ENCODE measurements around the gene RHCG. TPM values are rescaled to one million over a fixed set of nuclear protein-coding genes. Genes with fewer than 3 reads are reported as not detected.

The RHCG gene
- total and polyA plus RNA-seq, 2 donors (not counting 1 experiment from before 2014, with no cell fraction given): under 0.01 TPM; not detected in 1

DNA sequence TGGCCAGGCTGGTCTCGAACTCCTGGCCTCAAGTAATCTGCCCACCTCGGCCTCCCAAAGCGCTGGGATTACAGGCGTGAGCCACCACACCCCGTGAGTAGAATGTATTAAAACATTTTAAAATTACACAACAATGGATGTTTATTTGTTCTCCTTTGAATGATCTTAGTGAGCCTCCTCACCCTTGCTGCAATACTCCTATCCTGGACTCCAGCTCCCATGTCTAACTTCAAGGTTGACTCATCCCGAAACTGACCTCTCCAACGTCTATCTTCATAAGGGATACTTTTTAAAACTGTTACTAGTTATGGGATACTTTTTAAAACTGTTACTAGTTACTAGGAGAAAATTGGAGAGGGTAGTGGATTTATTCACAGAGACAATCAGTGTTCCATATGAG, 17.8 kb upstream of the RHCG start:
- Histone ChIP-seq H3K4me3 (replicated peaks in 1 of 4; ENCODE audit: control extremely low read depth in 1 of 4, insufficient read depth in 1 of 4, low read depth in 3 of 4, low read length in 4 of 4) (no peak overlapping the region), H3K4me2 (ENCODE audit: extremely low read depth, insufficient read depth, low read length) (no peak overlapping the region), H4K20me1 (ENCODE audit: control insufficient read depth, extremely low read depth, insufficient read depth, low read length) (no peaks in the 10 kb centered on the region), H3K9me3 (ENCODE audit: control insufficient read depth, insufficient read depth, low read depth, low read length) (no peaks in the 10 kb centered on the region), H3K9ac (ENCODE audit: insufficient read depth, low read length) (no peak overlapping the region), H3K4me1 (ENCODE audit: control insufficient read depth, extremely low read depth, insufficient read depth, low read length) (no peaks in the 10 kb centered on the region), H3K79me2 (ENCODE audit: control insufficient read depth, insufficient read depth, low read length) (no peaks in the 10 kb centered on the region), H3K36me3 (ENCODE audit: control insufficient read depth, insufficient read depth, low read length) (no peaks in the 10 kb centered on the region), H3K27me3 (ENCODE audit: control insufficient read depth, insufficient read depth, low read length) (peaks cover 16% of the 10 kb centered on the region), H2AFZ (ENCODE audit: low read length) (no peak overlapping the region), H3K27ac (ENCODE audit: insufficient read depth, low read length) (no peak overlapping the region)
- no peak for DNase-seq (ENCODE audit: low read depth in 2 of 2)
- TF ChIP-seq EZH2 (IDR thresholded peaks at IDR 0.05; ENCODE audit: low read length, missing control alignments): no peak
- TF ChIP-seq, protein P1, sequence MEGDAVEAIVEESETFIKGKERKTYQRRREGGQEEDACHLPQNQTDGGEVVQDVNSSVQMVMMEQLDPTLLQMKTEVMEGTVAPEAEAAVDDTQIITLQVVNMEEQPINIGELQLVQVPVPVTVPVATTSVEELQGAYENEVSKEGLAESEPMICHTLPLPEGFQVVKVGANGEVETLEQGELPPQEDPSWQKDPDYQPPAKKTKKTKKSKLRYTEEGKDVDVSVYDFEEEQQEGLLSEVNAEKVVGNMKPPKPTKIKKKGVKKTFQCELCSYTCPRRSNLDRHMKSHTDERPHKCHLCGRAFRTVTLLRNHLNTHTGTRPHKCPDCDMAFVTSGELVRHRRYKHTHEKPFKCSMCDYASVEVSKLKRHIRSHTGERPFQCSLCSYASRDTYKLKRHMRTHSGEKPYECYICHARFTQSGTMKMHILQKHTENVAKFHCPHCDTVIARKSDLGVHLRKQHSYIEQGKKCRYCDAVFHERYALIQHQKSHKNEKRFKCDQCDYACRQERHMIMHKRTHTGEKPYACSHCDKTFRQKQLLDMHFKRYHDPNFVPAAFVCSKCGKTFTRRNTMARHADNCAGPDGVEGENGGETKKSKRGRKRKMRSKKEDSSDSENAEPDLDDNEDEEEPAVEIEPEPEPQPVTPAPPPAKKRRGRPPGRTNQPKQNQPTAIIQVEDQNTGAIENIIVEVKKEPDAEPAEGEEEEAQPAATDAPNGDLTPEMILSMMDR (conservative IDR thresholded peaks at IDR 0.05 in 1 of 2, IDR thresholded peaks at IDR 0.05 in 1 of 2; ENCODE audit: low read depth in 1 of 2, low read length in 2 of 2): no peak

GRCh38 chr15:89513284-89513683, 16.9 kb upstream of the RHCG start:
- Histone ChIP-seq H3K4me3 (replicated peaks in 1 of 4; ENCODE audit: control extremely low read depth in 1 of 4, insufficient read depth in 1 of 4, low read depth in 3 of 4, low read length in 4 of 4) (no peak overlapping the region), H3K27ac (ENCODE audit: insufficient read depth, low read length) (no peak overlapping the region)

DNA sequence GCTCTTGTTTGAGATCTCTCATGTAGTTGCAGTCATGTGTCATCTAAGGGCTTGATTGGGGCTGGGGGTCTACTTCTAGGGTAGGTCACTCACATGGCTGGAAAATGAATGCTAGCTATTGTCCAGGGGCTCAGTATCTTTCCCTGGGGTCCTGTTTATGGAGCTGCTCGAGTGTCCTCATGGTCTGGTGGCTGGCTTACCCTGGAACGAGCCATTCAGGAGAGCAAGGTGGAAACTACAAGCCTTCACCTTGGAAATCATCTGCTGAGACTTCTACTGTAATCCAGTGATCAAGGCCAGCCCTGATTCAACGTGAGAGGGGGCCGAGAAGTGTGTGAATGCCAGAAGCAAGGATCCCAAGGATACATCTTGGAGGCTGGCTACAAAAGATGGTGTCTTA, 16.2 kb upstream of the RHCG start:
- Histone ChIP-seq H3K36me3 (ENCODE audit: control insufficient read depth, insufficient read depth, low read length) (no peaks in the 10 kb centered on the region), H3K9ac (ENCODE audit: insufficient read depth, low read length) (no peak overlapping the region), H3K4me2 (ENCODE audit: extremely low read depth, insufficient read depth, low read length) (no peak overlapping the region), H3K9me3 (ENCODE audit: control insufficient read depth, insufficient read depth, low read depth, low read length) (no peaks in the 10 kb centered on the region), H3K4me1 (ENCODE audit: control insufficient read depth, extremely low read depth, insufficient read depth, low read length) (no peaks in the 10 kb centered on the region), H3K79me2 (ENCODE audit: control insufficient read depth, insufficient read depth, low read length) (no peaks in the 10 kb centered on the region), H3K27ac (ENCODE audit: insufficient read depth, low read length) (no peak overlapping the region), H4K20me1 (ENCODE audit: control insufficient read depth, extremely low read depth, insufficient read depth, low read length) (no peaks in the 10 kb centered on the region), H3K4me3 (replicated peaks in 1 of 4; ENCODE audit: control extremely low read depth in 1 of 4, insufficient read depth in 1 of 4, low read depth in 3 of 4, low read length in 4 of 4) (no peak overlapping the region), H3K27me3 (ENCODE audit: control insufficient read depth, insufficient read depth, low read length) (peaks cover 16% of the 10 kb centered on the region), H2AFZ (ENCODE audit: low read length) (no peak overlapping the region)
- DNase-seq (ENCODE audit: low read depth in 2 of 2): no peak
- TF ChIP-seq, protein P1 (conservative IDR thresholded peaks at IDR 0.05 in 1 of 2, IDR thresholded peaks at IDR 0.05 in 1 of 2; ENCODE audit: low read depth in 1 of 2, low read length in 2 of 2): no peak
- no peak for TF ChIP-seq EZH2 (IDR thresholded peaks at IDR 0.05; ENCODE audit: low read length, missing control alignments)

More at GRCh38 chr15:89513284-89513683, 16.9 kb upstream of the RHCG start:
- H3K9me3 ChIP-seq (ENCODE audit: control insufficient read depth, insufficient read depth, low read depth, low read length): no peaks in the 10 kb centered on the region
- H4K20me1 ChIP-seq (ENCODE audit: control insufficient read depth, extremely low read depth, insufficient read depth, low read length): no peaks in the 10 kb centered on the region
- no peaks in the 10 kb centered on the region for H3K4me1 ChIP-seq (ENCODE audit: control insufficient read depth, extremely low read depth, insufficient read depth, low read length)
- DNase-seq (ENCODE audit: low read depth in 2 of 2): no peak
- no peak overlapping the region for H2AFZ ChIP-seq (ENCODE audit: low read length)
- TF ChIP-seq, protein P1 (conservative IDR thresholded peaks at IDR 0.05 in 1 of 2, IDR thresholded peaks at IDR 0.05 in 1 of 2; ENCODE audit: low read depth in 1 of 2, low read length in 2 of 2): no peak
- TF ChIP-seq EZH2 (IDR thresholded peaks at IDR 0.05; ENCODE audit: low read length, missing control alignments): no peak
- no peaks in the 10 kb centered on the region for H3K36me3 ChIP-seq (ENCODE audit: control insufficient read depth, insufficient read depth, low read length)
- no peak overlapping the region for H3K4me2 ChIP-seq (ENCODE audit: extremely low read depth, insufficient read depth, low read length)
- peaks cover 16% of the 10 kb centered on the region for H3K27me3 ChIP-seq (ENCODE audit: control insufficient read depth, insufficient read depth, low read length)
- H3K79me2 ChIP-seq (ENCODE audit: control insufficient read depth, insufficient read depth, low read length): no peaks in the 10 kb centered on the region
- H3K9ac ChIP-seq (ENCODE audit: insufficient read depth, low read length): no peak overlapping the region
